Activated CD8-positive, alpha-beta memory T cell treated with anti-CD3 and anti-CD28 coated beads for 4 hours (primary cell): Measurements from ENCODE around the gene TOMM20.
"Not testable (repeated sequence)": the region's sequence is repeated elsewhere in the genome, so short reads cannot be mapped to it uniquely, and the experiment has no call there.

ENCODE experiments used
- DNase-seq, 2 donors: peaks; one replicate each; pipeline ENCODE4 v3.0.0-alpha.2; 2020; ENCODE audit warnings: low read depth in 2 of 2

The TOMM20 gene

DNA sequence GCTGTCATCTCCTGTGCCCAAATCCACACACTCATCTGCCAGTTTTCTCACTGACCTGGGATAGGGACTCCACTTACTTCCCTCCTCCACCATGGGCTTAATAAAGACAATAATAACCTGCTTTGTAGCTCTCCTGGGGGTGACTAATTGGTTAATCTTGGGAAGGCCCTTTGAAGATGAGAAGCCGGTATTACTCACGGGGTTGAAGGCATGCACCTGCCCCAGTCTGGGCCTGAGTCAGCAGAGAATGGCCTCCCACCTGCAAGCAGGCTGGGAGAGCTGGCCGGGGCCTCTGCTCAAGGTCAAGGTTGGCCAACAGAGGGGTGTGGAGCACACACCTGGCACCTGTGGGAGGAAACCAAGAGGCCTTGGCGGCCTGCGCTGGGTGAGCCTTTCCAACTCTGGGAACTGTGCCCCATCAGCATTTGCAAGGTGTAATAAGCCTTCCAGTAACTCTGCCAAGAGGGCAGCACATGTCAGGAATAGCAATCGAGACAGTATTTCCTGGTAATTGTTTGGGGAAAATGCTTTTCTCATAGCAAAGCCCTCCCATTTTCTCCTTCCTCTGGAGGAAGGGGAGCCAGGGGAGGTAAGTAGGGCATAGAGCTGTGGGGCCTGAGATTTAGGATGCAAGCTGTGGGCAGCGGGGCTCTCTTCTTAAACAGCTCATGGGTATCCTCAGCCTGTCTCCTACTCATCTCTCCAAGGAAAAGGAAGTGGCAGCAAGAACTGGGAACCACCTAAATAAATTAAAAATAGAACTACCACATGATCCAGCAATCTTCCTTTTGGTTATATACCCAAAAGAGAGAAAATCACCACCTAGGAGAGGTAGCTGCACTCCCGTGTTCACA is 49.0 kb downstream of the TOMM20 start:
- no peak for DNase-seq

DNA sequence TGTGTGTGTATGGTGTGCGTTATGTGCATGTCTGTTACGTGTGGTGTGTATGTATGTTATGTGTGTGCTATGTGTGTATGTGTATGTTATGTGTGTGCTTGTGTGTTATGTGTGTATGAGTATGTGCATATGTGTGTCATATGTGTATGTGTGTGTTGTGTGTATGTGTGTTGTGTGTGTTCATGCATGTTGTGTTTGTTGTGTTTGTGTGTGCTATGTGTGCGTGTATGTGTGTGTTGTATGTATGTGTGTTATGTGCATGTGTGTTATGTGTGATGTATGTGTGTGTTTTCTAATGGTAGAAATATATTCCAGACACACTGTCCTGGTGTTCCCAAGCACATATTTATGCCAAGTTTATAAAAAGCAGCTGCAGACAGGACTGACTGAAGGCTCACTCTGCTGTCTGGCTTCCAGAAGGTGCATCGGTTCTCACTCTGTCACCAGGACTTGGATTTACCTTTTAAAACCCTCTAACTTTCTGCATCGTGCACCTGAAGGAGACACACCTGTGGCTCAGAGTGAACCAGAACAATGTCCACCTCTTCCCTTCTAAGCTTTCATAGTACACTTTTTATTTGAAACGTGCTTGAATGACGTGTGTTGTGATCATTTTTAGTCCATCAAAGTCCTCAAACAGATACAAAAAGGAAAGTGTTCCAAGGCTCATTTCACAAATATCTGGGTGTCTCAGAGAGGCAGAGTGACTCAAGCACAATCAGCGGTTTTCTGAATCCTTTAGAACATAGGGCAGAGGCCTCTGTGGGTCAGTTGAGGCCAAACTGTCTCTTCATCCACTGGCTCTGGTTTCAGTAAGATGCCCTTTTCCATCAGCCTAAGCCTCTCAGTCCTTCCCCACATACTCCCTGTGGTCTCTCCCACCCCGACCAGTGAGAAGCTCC is 49.9 kb downstream of the TOMM20 start:
- no peak for DNase-seq

GRCh38 chr1:235077571-235078479 is 50.8 kb downstream of the TOMM20 start:
- DNase-seq = no peak

- no peak for DNase-seq
Measured at GRCh38 chr1:235077163-235077540, 51.5 kb downstream of the TOMM20 start.

DNA sequence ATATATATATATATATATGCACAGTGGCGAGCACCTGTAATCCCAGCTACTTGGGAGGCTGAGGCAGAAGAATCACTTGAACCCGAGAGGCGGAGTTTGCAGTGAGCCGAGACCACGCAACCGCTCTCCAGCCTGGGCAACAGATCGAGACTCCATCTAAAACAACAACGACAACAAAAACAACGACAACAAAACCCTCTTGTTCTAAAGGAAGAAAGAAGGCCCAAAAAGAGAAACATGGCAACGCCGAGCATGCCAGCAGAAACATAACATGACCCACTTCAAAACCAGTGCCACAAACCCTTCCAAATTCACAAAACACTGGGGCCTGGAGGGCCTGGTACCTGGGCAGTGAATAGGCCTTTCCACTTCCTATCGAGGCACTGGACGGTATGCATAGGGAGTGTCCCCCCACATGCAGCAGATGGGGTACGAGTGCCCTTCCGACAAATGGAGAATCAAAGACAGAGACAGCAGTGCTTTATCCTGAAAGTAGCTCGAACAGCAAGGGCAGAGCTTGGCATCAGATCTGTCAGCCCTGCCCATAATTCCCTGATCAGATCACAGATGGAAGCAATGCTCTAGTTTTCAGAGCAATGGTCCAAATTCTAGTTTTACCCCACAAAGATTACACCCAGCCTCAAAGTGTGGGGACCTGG is 52.0 kb downstream of the TOMM20 start:
- no peak for DNase-seq

DNA sequence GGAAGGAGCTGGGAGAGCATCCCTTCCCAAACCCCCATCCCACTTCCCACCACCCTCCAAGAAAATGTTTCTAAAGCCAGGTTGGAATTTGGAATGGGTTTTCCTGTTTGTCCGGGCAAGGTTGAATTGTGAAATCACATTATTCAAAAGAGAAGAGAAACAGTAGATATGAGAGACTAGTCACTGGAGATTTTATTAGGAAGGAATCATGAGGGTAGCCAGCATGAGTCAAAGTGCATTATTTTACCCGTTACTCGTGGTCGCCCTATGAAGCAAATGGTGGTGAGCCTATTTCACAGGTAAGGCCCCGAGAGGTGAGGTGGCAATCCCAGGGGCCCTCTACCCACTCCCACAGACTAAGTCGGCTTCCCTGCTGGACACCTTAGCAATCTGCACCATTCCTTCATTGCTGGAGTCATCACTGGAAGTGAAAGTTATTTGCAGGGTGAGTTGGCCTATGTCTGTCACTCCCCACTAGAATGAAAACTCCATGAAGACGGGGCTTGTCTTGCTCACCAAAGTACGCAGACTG is 52.8 kb downstream of the TOMM20 start:
- DNase-seq = no peak

GRCh38 chr1:235075048-235075776 is 53.4 kb downstream of the TOMM20 start:
- peak; percentile 33 to 68 for DNase-seq

DNA sequence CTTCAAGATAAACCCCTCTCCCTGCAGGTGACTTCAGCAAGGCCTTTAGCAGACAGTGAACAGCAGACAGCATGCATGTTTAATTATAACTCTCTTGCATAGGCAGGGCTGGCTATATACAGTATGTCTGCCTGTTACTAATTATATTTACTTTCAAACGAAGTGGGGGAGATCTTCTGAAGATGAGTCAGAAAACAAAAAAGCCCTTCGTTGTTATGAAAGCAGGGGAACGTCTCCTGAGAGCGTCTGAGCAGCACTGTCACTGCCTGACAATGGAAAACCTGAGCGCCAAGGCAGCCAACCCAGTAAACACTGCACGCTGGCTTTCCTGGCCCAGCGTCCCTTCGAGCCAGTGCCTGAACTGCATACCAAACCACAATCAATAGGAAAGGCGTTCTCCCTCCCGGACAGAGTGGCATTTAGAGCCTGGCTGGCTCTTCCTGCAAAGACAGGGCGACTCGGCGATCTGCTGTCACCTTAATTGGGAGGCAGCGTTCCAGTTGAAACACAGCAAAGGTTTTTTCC is 54.1 kb downstream of the TOMM20 start:
- DNase-seq = peak in 1 of 2 donors; percentile 38

DNA sequence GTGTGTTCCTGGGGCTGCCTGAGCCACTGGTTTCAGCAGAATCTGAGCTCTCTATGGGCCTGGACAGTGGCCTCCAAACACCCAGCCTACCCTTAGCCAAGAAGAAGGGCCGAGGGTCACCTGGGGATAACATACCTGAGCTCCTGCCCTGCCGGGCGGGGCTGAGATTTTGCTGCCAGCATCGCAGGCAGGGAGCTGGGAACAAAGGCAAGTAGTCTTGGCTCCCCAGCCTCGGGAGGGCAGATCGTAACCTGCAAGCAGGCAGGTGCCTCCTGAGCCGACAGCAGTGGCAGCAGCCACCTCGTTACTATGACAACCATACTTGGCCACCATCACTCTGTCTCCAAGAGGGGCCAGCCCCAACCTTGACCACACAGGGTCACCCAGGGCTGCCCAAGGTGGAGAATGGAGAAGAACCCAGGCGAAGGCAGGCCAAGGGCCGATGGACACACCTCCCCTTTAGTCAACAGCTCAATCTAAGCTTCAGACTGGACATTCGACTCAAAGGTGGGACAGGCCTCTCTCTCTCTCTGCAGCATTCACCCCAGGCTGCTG is 54.6 kb downstream of the TOMM20 start:
- DNase-seq = no peak

DNA sequence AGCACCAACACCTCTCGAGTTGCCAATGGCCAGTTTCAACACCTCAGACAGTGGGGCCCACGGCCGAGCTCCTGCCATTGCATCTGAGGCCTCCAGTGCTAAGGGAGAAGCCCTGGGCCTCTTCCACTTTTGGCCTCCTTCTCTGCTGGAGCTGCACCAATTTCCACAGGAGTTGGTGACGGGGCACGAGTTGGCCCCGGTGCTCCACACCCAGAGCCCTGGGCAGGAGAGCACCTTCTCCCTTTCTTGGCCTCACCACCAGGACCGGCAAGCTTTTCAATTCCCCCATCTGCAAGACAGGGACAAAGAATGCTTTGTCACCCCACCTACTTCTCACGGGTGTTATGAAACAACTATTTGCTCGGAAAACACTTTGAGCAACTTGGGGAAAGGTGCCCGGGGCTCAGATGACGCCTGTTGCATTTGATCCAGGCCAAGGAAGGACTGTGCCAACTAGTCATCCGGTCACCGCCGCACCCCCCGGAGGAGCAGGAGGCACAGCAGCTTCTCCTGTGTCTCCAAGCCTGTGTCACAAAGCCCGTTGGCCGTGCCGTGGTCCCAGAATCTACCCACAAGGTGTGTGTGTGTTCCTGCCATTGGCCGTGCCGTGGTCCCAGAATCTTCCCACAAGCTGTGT is 55.2 kb downstream of the TOMM20 start:
- DNase-seq = no peak

- DNase-seq = not testable (repeated sequence)
Measured at GRCh38 chr1:235072577-235072976, 56.1 kb downstream of the TOMM20 start.

DNA sequence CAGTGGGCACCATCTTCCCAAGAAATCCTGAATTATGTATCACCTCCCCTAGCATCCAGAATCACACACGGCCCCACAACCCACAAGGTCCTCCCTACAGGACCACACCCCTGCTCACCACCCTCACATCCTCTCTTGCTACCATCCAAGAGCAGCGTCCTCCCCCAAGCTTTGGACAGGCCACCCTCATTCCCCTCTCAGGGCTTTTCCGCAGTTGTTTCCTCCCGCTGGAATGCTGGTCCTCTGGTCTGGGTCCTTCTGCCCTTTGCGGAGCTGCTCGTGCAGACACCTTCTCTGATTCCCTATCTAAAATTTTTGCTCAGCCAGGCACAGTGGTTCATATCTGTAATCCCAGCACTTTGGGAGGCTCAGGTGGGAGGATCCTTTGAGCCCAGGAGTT is 56.5 kb downstream of the TOMM20 start:
- no peak for DNase-seq

DNA sequence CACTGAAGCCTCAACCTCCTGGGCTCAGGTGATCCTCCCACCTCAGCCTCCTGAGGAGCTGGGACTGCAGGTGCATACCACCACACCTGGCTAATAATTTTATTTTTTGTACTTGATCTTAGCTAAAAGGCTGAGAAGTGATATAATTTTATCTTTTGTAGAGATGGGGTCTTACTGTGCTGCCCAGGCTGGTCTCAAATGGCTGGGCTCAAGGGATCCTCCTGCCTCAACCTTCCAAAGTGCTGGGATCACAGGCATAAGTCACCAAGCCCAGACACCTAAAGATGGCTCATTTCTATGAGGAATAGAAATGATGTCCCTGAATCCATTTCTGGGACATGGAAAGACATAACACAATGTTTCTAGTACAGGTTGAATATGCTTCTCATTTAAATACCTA is 57.8 kb downstream of the TOMM20 start:
- DNase-seq = no peak

DNA sequence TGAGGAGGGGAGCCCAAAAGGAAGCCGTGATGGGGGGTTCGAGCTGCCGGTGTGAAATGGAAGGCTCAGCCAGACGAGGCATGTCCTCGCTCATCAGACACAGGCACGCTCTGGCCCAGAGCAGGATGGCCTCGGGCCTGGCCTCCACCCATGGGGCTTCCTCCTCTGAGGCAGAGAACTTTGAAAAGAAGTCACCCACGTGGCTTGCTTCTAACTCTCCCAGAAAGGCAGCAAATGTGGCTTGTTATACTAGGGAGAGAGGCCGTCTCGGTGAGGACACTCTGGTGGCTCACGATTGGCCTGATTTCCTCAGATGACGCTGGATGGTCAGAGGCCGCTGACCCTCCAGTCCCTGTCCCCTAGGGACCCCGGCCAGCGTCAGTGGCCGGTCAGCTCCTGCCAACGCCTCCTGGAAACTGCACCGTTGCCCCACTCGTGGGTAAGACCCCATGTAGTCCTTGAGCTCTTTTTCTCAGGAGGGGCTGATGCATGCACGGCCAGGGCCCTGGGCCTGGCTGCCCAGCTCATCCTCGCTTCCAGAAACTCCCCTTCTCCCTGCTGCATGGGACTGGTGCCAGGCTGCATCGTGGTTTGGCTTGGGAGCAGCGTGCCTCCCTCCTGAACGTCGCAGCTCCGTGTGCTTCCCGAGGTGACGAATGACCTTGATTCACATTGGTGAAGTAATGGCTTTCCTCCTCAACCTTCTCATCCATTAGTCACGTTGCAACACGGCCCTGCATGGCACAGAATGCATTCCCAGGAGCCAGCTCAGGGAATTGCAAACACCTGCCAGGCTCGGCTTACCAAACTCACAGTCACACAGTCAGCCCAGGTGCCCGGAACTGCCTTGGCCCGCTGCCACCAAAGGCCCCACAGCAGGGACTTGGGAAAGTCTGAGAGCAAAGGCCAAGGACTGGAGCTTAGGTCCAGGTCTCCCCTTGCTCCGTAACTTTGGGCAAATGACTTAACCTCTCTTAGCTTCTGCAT is 58.8 kb downstream of the TOMM20 start:
- no peak for DNase-seq

GRCh38 chr1:235069176-235069575 is 59.5 kb downstream of the TOMM20 start:
- no peak for DNase-seq

DNA sequence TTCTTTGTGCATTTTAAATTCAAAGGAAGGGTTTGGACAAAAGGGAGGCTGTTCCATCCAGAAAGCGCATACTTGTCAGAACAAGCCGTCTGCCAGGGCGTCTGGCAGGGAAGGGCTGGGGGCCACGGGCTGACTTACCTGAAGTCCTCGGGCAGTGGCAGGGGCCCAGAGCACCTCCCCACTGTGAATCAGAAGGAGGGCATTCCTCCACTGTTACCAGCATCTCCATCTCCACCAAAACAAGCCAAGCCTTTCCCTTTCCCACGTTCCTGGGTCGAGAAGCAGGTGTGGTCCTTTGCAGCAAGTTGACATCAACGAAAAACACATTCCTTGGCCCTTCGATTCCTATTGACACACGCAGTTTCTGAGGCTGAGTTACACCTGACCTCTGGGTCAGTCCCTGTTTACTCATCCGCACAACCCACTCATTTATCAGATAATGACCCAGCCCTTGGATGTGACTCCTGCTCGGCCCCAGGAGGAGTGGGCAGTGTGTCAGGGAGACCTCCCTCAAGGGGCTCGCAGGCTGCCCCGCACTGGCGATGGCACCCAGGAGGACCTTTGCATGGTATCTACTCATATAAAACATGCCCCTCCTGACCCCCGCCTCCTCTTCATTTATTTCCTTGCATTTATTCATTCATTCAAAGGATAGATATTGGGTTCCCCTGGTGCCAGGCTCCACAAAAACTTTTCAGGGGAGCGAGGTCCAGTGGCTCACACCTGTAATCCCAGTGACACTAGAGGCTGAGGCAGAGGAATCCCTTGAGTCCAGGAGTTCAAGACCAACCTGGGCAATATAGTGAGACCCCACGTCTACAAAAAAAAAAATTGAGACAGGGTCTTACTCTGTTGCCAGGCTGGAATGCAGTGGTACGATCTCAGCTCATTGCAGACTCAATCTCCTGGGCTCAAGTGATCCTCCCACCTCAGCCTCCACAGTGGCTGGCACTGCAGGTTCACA is 60.2 kb downstream of the TOMM20 start:
- DNase-seq = no peak
